Endothelial cell of umbilical vein (primary cell): ENCODE data around the gene KCNF1. TPM values are rescaled to one million over a fixed set of nuclear protein-coding genes. Genes with fewer than 3 reads are reported as not detected.

Experiments used
- BruUV-seq: library from RNA; stranded (reverse); fragments of 400-500 nt; replicated peaks from 2 replicates; lab custom pipeline; 2021; lab: Mats Ljungman, UMichigan
- CTCF ChIA-PET: fragments of 300-600, 350-600 bp; sonication (Branson Sonifier 250); formaldehyde crosslinking; loops from one replicate; lab custom pipeline; 2021; ENCODE audit warnings: antibody characterized with exemption, inconsistent platforms; lab: Charles Lee
- POLR2A ChIA-PET: fragments of 300-600, 350-600 bp; sonication (Branson Sonifier 250); formaldehyde crosslinking; loops from one replicate; lab custom pipeline; 2021; ENCODE audit warnings: antibody characterized with exemption, inconsistent platforms; lab: Charles Lee
- DNase-seq: peaks from one replicate; pipeline ENCODE4 v3.0.0-alpha.2; 2011; ENCODE audit warnings: low read depth, low spot score
- FAIRE-seq: peaks from 2 replicates; lab custom pipeline; 2011; peaks lifted over from hg19 to GRCh38; lab: Jason Lieb, UNC
- H2AFZ ChIP-seq: 2 replicates; pipeline ENCODE4 v1.6.0; 2012; ENCODE audit warnings: low read depth, low read length, control low read depth, inconsistent platforms
- H3K27ac ChIP-seq: 2 replicates; pipeline ENCODE4 v1.5.1; 2011; ENCODE audit warnings: low read depth, mild to moderate bottlenecking, control low read depth, low read length, moderate library complexity; ENCODE audit not compliant: insufficient read depth
- H3K27me3 ChIP-seq, 2 experiments: 2 replicates each; pipeline versions ENCODE4 v1.6.0 to v1.6.1; 2011; ENCODE audit warnings: low read length in 2 of 2, mixed read lengths in 1 of 2; ENCODE audit not compliant: control insufficient read depth in 2 of 2, insufficient read depth in 2 of 2
- H3K36me3 ChIP-seq, 2 experiments: 2 replicates in 1 of 2; 3 replicates in 1 of 2; pipeline ENCODE4 v1.5.1; 2011; ENCODE audit warnings: low read length in 2 of 2, mild to moderate bottlenecking in 1 of 2, moderate library complexity in 1 of 2; ENCODE audit not compliant: control insufficient read depth in 2 of 2, insufficient read depth in 2 of 2; ENCODE audit errors: extremely low read depth in 1 of 2
- H3K4me1 ChIP-seq: 3 replicates; pipeline ENCODE4 v1.5.1; 2011; ENCODE audit warnings: mild to moderate bottlenecking, low read length; ENCODE audit not compliant: control insufficient read depth, insufficient read depth; ENCODE audit errors: extremely low read depth
- H3K4me2 ChIP-seq: 2 replicates; pipeline ENCODE4 v1.6.1; 2011; ENCODE audit warnings: low read length, control low read depth, mixed read lengths; ENCODE audit not compliant: insufficient read depth
- H3K4me3 ChIP-seq, 3 experiments: fragments of 200-600 bp in 1 of 3; sonication (generic), shearing (Covaris generic) in 1 of 3; replicated peaks in 1 of 3; 2 replicates each; pipeline ENCODE4 v1.5.1; 2011 to 2016; ENCODE audit warnings: control low read depth in 3 of 3, low read length in 3 of 3, mild to moderate bottlenecking in 2 of 3, inconsistent platforms in 1 of 3, low read depth in 1 of 3, moderate library complexity in 1 of 3; ENCODE audit not compliant: insufficient read depth in 1 of 3
- H3K79me2 ChIP-seq: 2 replicates; pipeline ENCODE4 v1.6.0; 2012; ENCODE audit warnings: low read length, inconsistent platforms; ENCODE audit not compliant: control insufficient read depth, insufficient read depth
- H3K9ac ChIP-seq: replicated peaks from 2 replicates; pipeline ENCODE3; 2011; ENCODE audit warnings: low read length, control low read depth; ENCODE audit not compliant: insufficient read depth; ENCODE audit errors: extremely low read depth
- H3K9me1 ChIP-seq: replicated peaks from 3 replicates; pipeline ENCODE4 v1.6.0; 2011; ENCODE audit warnings: mild to moderate bottlenecking, low read length; ENCODE audit not compliant: control insufficient read depth, insufficient read depth; ENCODE audit errors: extremely low read depth
- H3K9me3 ChIP-seq: replicated peaks from 2 replicates; pipeline ENCODE4 v1.5.1; 2012; ENCODE audit warnings: low read length, inconsistent platforms; ENCODE audit not compliant: control insufficient read depth, insufficient read depth
- H4K20me1 ChIP-seq: replicated peaks from 2 replicates; pipeline ENCODE3; 2011; ENCODE audit warnings: mild to moderate bottlenecking, low read length; ENCODE audit not compliant: control insufficient read depth, insufficient read depth; ENCODE audit errors: extremely low read depth
- CTCF ChIP-seq, 2 donors: IDR thresholded peaks; 1 replicate in 1 of 2; 2 replicates in 1 of 2; pipeline ENCODE4 v1.5.1; 2011; ENCODE audit warnings: low read length in 2 of 2, mild to moderate bottlenecking in 2 of 2, moderate library complexity in 2 of 2, control low read depth in 1 of 2, inconsistent platforms in 1 of 2, low read depth in 1 of 2; ENCODE audit not compliant: insufficient read depth in 1 of 2; ENCODE audit errors: extremely low read depth in 1 of 2
- EZH2 ChIP-seq: IDR thresholded peaks from 2 replicates; pipeline ENCODE4 v1.6.1; 2012; ENCODE audit warnings: borderline replicate concordance, low read depth, mild to moderate bottlenecking, moderate library complexity, low read length, inconsistent platforms; ENCODE audit not compliant: severe bottlenecking
- FOS ChIP-seq: IDR thresholded peaks from 2 replicates; pipeline ENCODE4 v1.6.1; 2011; ENCODE audit warnings: mild to moderate bottlenecking, low read length, moderate library complexity, borderline replicate concordance; ENCODE audit not compliant: insufficient read depth
- GATA2 ChIP-seq: IDR thresholded peaks from 2 replicates; pipeline ENCODE4 v1.7.0; 2011; ENCODE audit warnings: low read depth, mild to moderate bottlenecking, moderate library complexity, mixed read lengths, low read length; ENCODE audit not compliant: insufficient read length, insufficient read depth
- JUN ChIP-seq: IDR thresholded peaks from 2 replicates; pipeline ENCODE4 v1.6.1; 2011; ENCODE audit warnings: borderline replicate concordance, low read depth; ENCODE audit not compliant: insufficient read length, insufficient read depth
- MAX ChIP-seq: IDR thresholded peaks from 2 replicates; pipeline ENCODE4 v1.6.1; 2011; ENCODE audit not compliant: insufficient read depth, insufficient read length
- MYC ChIP-seq: IDR thresholded peaks from one replicate; pipeline ENCODE4 v1.6.1; 2011; ENCODE audit warnings: mild to moderate bottlenecking, low read depth, low read length
- POLR2A ChIP-seq: IDR thresholded peaks from 2 replicates; pipeline ENCODE4 v1.6.1; 2012; ENCODE audit warnings: low read depth, mild to moderate bottlenecking, control low read depth, low read length
- POLR2AphosphoS5 ChIP-seq: IDR thresholded peaks from 2 replicates; pipeline ENCODE4 v1.6.1; 2012; ENCODE audit warnings: low read depth, mild to moderate bottlenecking, control low read depth, low read length, moderate library complexity; ENCODE audit not compliant: insufficient read depth
- dilution Hi-C: fragments of 300-500 bp; cut with MboI; formaldehyde crosslinking; loops from one replicate; pipeline ENCODE4 v1.15.0; 2019; ENCODE audit warnings: low sequenced_read_pairs; ENCODE audit not compliant: extremely low pct_ligation_motif_present
- intact Hi-C: fragments of 100-400 bp; cut with micrococcal nuclease; formaldehyde crosslinking; loops from one replicate; pipeline ENCODE4 v1.10.0; 2022
- polyA plus RNA-seq, 4 experiments: library from polyadenylated mRNA; depleted of rRNA in 3 of 4; stranded (reverse) in 3 of 4; unstranded in 1 of 4; fragments of >200 nt; gene quantifications; 2 replicates each; pipeline versions ENCODE4 v1.2.1 to v1.2.3, GENCODE V29; 2011 to 2012; ENCODE audit warnings: missing spikeins in 1 of 4
- total RNA-seq: library from RNA; stranded (reverse); gene quantifications from 2 replicates; pipeline ENCODE4 v1.2.3, GENCODE V29; 2021

KCNF1 gene
- total and polyA plus RNA-seq, 2 donors (not counting 3 experiments of a cell fraction or from before 2014, with no cell fraction given), result 0.23 to 0.42 TPM

- DNase-seq, result no peak
- Histone ChIP-seq H4K20me1 (no peaks in the 10 kb centered on the region), H3K79me2 (no peaks in the 10 kb centered on the region), H3K4me3 (no peak overlapping the region), H3K4me1 (no peaks in the 10 kb centered on the region), H3K27ac (no peak overlapping the region), H3K27me3 (no peaks in the 10 kb centered on the region), H3K9me1 (no peaks in the 10 kb centered on the region), H3K9ac (no peak overlapping the region), H2AFZ (no peak overlapping the region), H3K36me3 (no peaks in the 10 kb centered on the region), H3K9me3 (no peaks in the 10 kb centered on the region), H3K4me2 (no peak overlapping the region)
- dilution Hi-C loops, result no loop called here
- intact Hi-C loops, result no loop called here
- no peak for FAIRE-seq
- TF ChIP-seq FOS (no peak), EZH2 (no peak), MYC (no peak), POLR2A (no peak), MAX (no peak), POLR2AphosphoS5 (no peak), JUN (no peak), GATA2 (no peak), CTCF (IDR thresholded peaks at IDR 0.05; ENCODE audit: extremely low read depth in 1 of 2, insufficient read depth in 1 of 2, low read depth in 1 of 2, low read length in 2 of 2) (no peak)
- ChIA-PET POLR2A (no interaction called here), CTCF (interaction anchor here (0.6 kb wide), 1 partner anchor 279 kb away, joined by 3 read pairs; no protein-coding TSS in a partner anchor)
- no TSS peak for BruUV-seq
These were observed 26.5 kb upstream of the KCNF1 start for GRCh38 chr2:10885094-10885860.
